ENCODE results near the gene MYOM3.
"Not testable (repeated sequence)": the region's sequence is repeated elsewhere in the genome, so short reads cannot be mapped to it uniquely, and the experiment has no call there.

- TF ChIP-seq, protein P1, sequence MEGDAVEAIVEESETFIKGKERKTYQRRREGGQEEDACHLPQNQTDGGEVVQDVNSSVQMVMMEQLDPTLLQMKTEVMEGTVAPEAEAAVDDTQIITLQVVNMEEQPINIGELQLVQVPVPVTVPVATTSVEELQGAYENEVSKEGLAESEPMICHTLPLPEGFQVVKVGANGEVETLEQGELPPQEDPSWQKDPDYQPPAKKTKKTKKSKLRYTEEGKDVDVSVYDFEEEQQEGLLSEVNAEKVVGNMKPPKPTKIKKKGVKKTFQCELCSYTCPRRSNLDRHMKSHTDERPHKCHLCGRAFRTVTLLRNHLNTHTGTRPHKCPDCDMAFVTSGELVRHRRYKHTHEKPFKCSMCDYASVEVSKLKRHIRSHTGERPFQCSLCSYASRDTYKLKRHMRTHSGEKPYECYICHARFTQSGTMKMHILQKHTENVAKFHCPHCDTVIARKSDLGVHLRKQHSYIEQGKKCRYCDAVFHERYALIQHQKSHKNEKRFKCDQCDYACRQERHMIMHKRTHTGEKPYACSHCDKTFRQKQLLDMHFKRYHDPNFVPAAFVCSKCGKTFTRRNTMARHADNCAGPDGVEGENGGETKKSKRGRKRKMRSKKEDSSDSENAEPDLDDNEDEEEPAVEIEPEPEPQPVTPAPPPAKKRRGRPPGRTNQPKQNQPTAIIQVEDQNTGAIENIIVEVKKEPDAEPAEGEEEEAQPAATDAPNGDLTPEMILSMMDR (IDR thresholded peaks at IDR 0.05), result not testable (repeated sequence)
- not testable (repeated sequence) for TF ChIP-seq POLR2A (IDR thresholded peaks at IDR 0.05); POLR2AphosphoS5 (IDR thresholded peaks at IDR 0.05; ENCODE audit: insufficient read depth in 1 of 2, low read depth in 1 of 2)
These were observed 80.9 kb downstream of the MYOM3 start for GRCh38 chr1:24030976-24031516.

Data from vagina (tissue), 2 donors.